Fibroblast of villous mesenchyme (primary cell): Measurements from ENCODE around the gene PHOSPHO2. TPM values are rescaled to one million over a fixed set of nuclear protein-coding genes. Genes with fewer than 3 reads are reported as not detected.
"Not testable (repeated sequence)": the region's sequence is repeated elsewhere in the genome, so short reads cannot be mapped to it uniquely, and the experiment has no call there.

Source experiments
- DNase-seq: peaks from one replicate; pipeline ENCODE4 v3.0.0-alpha.2; 2010; ENCODE audit warnings: low read depth
- H3K4me3 ChIP-seq: 2 replicates; pipeline ENCODE4 v1.5.1; 2011; ENCODE audit warnings: low read depth, mild to moderate bottlenecking, low read length
- CTCF ChIP-seq: IDR thresholded peaks from 2 replicates; pipeline ENCODE4 v1.5.1; 2012; ENCODE audit warnings: low read depth, mild to moderate bottlenecking, low read length; ENCODE audit not compliant: insufficient read depth
- total RNA-seq: library from RNA; depleted of rRNA; stranded (reverse); fragments of >200 nt; gene quantifications from 2 replicates; pipeline ENCODE4 v1.2.3, GENCODE V29; 2012

Gene PHOSPHO2
- total RNA-seq, 1 donor: 3.5 TPM

- no peak for TF ChIP-seq CTCF
- H3K4me3 ChIP-seq: no peak overlapping the region
- DNase-seq: no peak
These were observed 17.4 kb upstream of the PHOSPHO2 start for GRCh38 chr2:169676850-169677249.

GRCh38 chr2:169683054-169683424 is 11.2 kb upstream of the PHOSPHO2 start:
- no peak overlapping the region for H3K4me3 ChIP-seq
- no peak for DNase-seq
- no peak for TF ChIP-seq CTCF

- no peak for DNase-seq
- TF ChIP-seq CTCF: no peak
- H3K4me3 ChIP-seq: no peak overlapping the region
These were observed 10.7 kb upstream of the PHOSPHO2 start for GRCh38 chr2:169683425-169684134.

- H3K4me3 ChIP-seq: no peak overlapping the region
- no peak for DNase-seq
- no peak for TF ChIP-seq CTCF
These were observed 10.1 kb upstream of the PHOSPHO2 start for GRCh38 chr2:169684135-169684565.

GRCh38 chr2:169684712-169685111 is 9.6 kb upstream of the PHOSPHO2 start:
- not testable (repeated sequence) for H3K4me3 ChIP-seq, DNase-seq

GRCh38 chr2:169686825-169687224 is 7.4 kb upstream of the PHOSPHO2 start:
- not testable (repeated sequence) for DNase-seq, H3K4me3 ChIP-seq

- not testable (repeated sequence) for H3K4me3 ChIP-seq, DNase-seq
These were observed 6.3 kb upstream of the PHOSPHO2 start for GRCh38 chr2:169687943-169688342.

GRCh38 chr2:169690958-169691357 is 3.3 kb upstream of the PHOSPHO2 start:
- no peak for TF ChIP-seq CTCF

More at GRCh38 chr2:169690958-169691357, 3.3 kb upstream of the PHOSPHO2 start:
- DNase-seq: no peak
- no peak overlapping the region for H3K4me3 ChIP-seq
